HUES6 (cell line): ENCODE measurements around the gene LMAN2.
"Not testable (repeated sequence)": the region's sequence is repeated elsewhere in the genome, so short reads cannot be mapped to it uniquely, and the experiment has no call there.

ENCODE experiments used
- H3K27ac ChIP-seq: 2 replicates; pipeline ENCODE4 v1.7.0; 2013; ENCODE audit warnings: low read depth, mild to moderate bottlenecking, low read length, inconsistent platforms
- H3K27me3 ChIP-seq: 2 replicates; pipeline ENCODE4 v1.6.1; 2013; ENCODE audit warnings: low read length; ENCODE audit not compliant: control insufficient read depth, insufficient read depth
- H3K36me3 ChIP-seq: 2 replicates; pipeline ENCODE4 v1.6.1; 2013; ENCODE audit warnings: low read length; ENCODE audit not compliant: control insufficient read depth, insufficient read depth
- H3K4me1 ChIP-seq: 2 replicates; pipeline ENCODE4 v1.6.1; 2013; ENCODE audit warnings: low read length; ENCODE audit not compliant: control insufficient read depth, insufficient read depth
- H3K4me3 ChIP-seq: 2 replicates; pipeline ENCODE4 v1.5.1; 2013; ENCODE audit warnings: low read depth, low read length
- H3K9ac ChIP-seq: one replicate; pipeline ENCODE4 v1.6.1; 2013; ENCODE audit warnings: mild to moderate bottlenecking, low read length
- H3K9me3 ChIP-seq: 2 replicates; pipeline ENCODE4 v1.6.1; 2013; ENCODE audit warnings: low read depth, low read length; ENCODE audit not compliant: control insufficient read depth, insufficient read depth

Gene LMAN2

GRCh38 chr5:177377851-177378776 is 26.6 kb upstream of the LMAN2 start:
- H3K4me1 ChIP-seq, result peaks cover 25% of the 10 kb centered on the region
- H3K36me3 ChIP-seq, result no peaks in the 10 kb centered on the region

DNA sequence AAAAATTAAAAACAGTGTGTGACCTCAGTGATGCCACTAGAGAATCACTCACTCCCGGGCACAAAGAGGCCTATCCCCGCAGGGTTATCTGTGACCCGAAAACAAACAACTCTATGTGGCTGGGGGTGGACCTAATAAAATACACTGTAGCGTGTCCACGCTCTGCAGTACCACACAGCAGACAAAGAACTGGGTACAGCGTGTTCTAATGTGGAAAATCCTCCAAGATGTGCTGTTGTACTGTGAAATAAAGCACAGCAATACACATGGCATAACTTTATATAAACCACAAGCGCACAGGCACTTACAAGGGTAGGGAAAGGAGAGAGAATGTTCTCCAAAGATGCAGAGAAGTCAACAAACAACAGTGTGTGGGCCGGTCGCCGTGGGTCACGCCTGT is 24.6 kb upstream of the LMAN2 start:
- H3K4me3 ChIP-seq, result no peak overlapping the region
- peaks cover 18% of the 10 kb centered on the region for H3K4me1 ChIP-seq
- peaks cover 5% of the 10 kb centered on the region; the same call in 1 of the 2 replicates for H3K36me3 ChIP-seq
- no peak overlapping the region for H3K9ac ChIP-seq
- no peaks in the 10 kb centered on the region for H3K9me3 ChIP-seq
- no peaks in the 10 kb centered on the region for H3K27me3 ChIP-seq
- H3K27ac ChIP-seq, result no peak overlapping the region

More at GRCh38 chr5:177377851-177378776, 26.6 kb upstream of the LMAN2 start:
- Histone ChIP-seq H3K9me3 (no peaks in the 10 kb centered on the region), H3K27ac (no peak overlapping the region), H3K27me3 (no peaks in the 10 kb centered on the region), H3K9ac (no peak overlapping the region), H3K4me3 (no peak overlapping the region)

DNA sequence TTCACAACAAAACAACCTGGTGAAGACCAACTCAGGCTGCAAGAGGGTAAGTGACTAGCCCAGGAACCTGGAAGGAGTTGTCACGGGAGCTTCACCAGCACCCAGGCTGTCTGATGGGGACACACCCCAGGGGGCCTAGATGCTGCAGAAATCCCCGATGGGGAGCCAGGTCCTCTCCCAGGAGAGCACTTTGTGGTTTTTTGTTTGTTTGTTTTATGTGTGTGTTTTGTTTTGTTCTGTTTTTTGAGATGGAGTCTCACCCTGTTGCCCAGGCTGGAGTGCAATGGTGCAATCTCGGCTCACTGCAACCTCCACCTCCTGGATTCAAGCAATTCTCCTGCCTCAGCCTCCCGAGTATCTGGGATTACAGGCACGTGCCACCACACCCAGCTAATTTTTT is 24.0 kb upstream of the LMAN2 start:
- peaks cover 19% of the 10 kb centered on the region for H3K4me1 ChIP-seq
- H3K9me3 ChIP-seq, H3K9ac ChIP-seq, H3K4me3 ChIP-seq, H3K27ac ChIP-seq, H3K36me3 ChIP-seq, H3K27me3 ChIP-seq: not testable (repeated sequence)

DNA sequence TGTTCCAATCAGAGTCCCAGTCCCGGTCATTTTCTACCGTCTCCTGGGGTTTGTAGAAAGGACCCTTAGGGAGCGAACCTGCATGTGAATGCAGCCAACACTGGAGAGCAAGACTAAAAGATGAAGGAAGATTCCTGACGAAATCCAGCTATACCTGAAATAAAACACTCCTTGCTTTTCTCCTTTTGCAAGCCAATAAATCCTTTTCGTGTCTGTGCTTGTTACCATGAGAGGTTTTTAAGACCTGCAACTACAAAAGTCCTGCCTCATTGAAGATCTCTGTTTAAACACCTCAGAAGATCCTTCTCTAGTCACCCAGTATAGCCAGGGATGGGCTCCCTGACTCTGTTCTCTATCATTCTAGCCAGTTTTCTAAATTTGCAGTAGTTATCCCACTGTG is 22.7 kb upstream of the LMAN2 start:
- H3K9ac ChIP-seq, result no peak overlapping the region
- H3K9me3 ChIP-seq, result no peaks in the 10 kb centered on the region
- no peak overlapping the region for H3K4me3 ChIP-seq
- peaks cover 5% of the 10 kb centered on the region; the same call in 1 of the 2 replicates for H3K36me3 ChIP-seq
- peaks cover 26% of the 10 kb centered on the region for H3K4me1 ChIP-seq
- H3K27me3 ChIP-seq, result no peaks in the 10 kb centered on the region
- no peak overlapping the region for H3K27ac ChIP-seq

DNA sequence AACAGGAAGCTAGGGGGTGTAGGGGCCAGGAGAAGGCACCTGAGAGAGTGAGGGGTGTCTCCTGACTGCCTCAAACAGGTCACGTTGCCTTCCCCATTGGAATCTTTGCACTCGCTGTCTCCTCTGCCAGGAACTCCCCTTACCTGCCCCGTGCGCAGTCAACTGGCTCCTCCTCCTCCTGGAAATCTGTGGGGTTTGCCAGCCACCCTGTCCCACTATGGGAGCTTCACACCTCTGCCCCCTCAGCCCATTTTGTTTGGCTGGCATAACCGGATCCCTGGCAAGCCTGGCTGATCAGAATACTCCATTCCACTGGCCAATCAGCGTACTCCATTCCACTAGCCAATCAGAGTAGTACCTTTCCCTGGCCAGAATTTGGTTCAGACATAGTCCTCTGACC is 22.3 kb upstream of the LMAN2 start:
- Histone ChIP-seq H3K27ac (no peak overlapping the region), H3K4me1 (peaks cover 26% of the 10 kb centered on the region), H3K27me3 (peaks cover 2% of the 10 kb centered on the region; the same call in 1 of the 2 replicates), H3K36me3 (peaks cover 7% of the 10 kb centered on the region; the same call in 1 of the 2 replicates), H3K9me3 (no peaks in the 10 kb centered on the region), H3K4me3 (no peak overlapping the region), H3K9ac (no peak overlapping the region)

GRCh38 chr5:177372910-177373309 is 21.4 kb upstream of the LMAN2 start:
- Histone ChIP-seq H3K4me1 (peaks cover 27% of the 10 kb centered on the region), H3K27ac (no peak overlapping the region), H3K9me3 (no peaks in the 10 kb centered on the region), H3K9ac (no peak overlapping the region), H3K27me3 (peaks cover 11% of the 10 kb centered on the region), H3K4me3 (no peak overlapping the region), H3K36me3 (peaks cover 8% of the 10 kb centered on the region; the same call in 1 of the 2 replicates)

- no peak overlapping the region for H3K27ac ChIP-seq
- no peak overlapping the region for H3K9ac ChIP-seq
- peaks cover 29% of the 10 kb centered on the region for H3K4me1 ChIP-seq
- peaks cover 17% of the 10 kb centered on the region for H3K27me3 ChIP-seq
- H3K9me3 ChIP-seq, result no peaks in the 10 kb centered on the region
- H3K4me3 ChIP-seq, result no peak overlapping the region
- H3K36me3 ChIP-seq, result peaks cover 8% of the 10 kb centered on the region; the same call in 1 of the 2 replicates
These were observed 20.8 kb upstream of the LMAN2 start for GRCh38 chr5:177372034-177372896.

GRCh38 chr5:177371120-177372033 is 19.9 kb upstream of the LMAN2 start:
- no peaks in the 10 kb centered on the region for H3K9me3 ChIP-seq
- peaks cover 8% of the 10 kb centered on the region; the same call in 1 of the 2 replicates for H3K36me3 ChIP-seq
- peaks cover 31% of the 10 kb centered on the region for H3K4me1 ChIP-seq
- H3K4me3 ChIP-seq, result peak overlapping the region; percentile 63
- peaks cover 17% of the 10 kb centered on the region for H3K27me3 ChIP-seq
- peak overlapping the region; percentile 66 for H3K9ac ChIP-seq
- no peak overlapping the region for H3K27ac ChIP-seq

GRCh38 chr5:177370488-177371119 is 19.1 kb upstream of the LMAN2 start:
- no peaks in the 10 kb centered on the region for H3K9me3 ChIP-seq
- H3K27me3 ChIP-seq, result peaks cover 17% of the 10 kb centered on the region
- H3K27ac ChIP-seq, result no peak overlapping the region
- H3K9ac ChIP-seq, result peak overlapping the region; percentile 3
- H3K4me1 ChIP-seq, result peaks cover 38% of the 10 kb centered on the region
- H3K36me3 ChIP-seq, result peaks cover 8% of the 10 kb centered on the region; the same call in 1 of the 2 replicates
- H3K4me3 ChIP-seq, result peak overlapping the region; percentile 63
